Fibroblast of skin of left biceps (primary cell): ENCODE results near the gene SCGB3A1.

Experiments
- DNase-seq, 2 experiments: peaks; one replicate each; pipeline ENCODE4 v3.0.0-alpha.2; 2013; ENCODE audit warnings: low read depth in 2 of 2

The SCGB3A1 gene, protein sequence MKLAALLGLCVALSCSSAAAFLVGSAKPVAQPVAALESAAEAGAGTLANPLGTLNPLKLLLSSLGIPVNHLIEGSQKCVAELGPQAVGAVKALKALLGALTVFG

DNA sequence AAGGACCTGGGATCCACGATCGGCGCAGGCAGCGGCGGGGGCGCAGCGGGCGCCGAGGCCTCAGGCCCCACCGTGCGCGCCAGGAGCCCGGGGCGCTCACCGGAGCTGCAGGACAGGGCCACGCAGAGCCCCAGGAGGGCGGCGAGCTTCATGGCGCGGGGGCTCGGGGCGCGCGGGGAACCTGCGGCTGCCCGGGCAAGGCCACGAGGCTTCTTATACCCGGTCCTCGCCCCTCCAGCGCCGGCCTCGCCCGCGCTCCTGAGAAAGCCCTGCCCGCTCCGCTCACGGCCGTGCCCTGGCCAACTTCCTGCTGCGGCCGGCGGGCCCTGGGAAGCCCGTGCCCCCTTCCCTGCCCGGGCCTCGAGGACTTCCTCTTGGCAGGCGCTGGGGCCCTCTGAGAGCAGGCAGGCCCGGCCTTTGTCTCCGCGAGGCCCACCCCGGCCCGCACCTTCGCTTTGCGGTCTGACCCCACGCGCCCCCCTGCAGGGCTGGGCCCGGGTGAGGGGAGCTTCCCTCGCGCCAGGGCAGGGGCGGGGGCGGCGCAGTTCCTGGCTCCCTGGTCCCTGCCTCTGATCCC, at the start of gene SCGB3A1:
TSS of gene SCGB3A1 (minus strand) at position 189 of the 577 bp plus-strand sequence. CDS start at position 152, 37 bp downstream.
- DNase-seq = no peak

GRCh38 chr5:180640611-180640860, 49.2 kb upstream of the SCGB3A1 start:
- DNase-seq = no peak

DNA sequence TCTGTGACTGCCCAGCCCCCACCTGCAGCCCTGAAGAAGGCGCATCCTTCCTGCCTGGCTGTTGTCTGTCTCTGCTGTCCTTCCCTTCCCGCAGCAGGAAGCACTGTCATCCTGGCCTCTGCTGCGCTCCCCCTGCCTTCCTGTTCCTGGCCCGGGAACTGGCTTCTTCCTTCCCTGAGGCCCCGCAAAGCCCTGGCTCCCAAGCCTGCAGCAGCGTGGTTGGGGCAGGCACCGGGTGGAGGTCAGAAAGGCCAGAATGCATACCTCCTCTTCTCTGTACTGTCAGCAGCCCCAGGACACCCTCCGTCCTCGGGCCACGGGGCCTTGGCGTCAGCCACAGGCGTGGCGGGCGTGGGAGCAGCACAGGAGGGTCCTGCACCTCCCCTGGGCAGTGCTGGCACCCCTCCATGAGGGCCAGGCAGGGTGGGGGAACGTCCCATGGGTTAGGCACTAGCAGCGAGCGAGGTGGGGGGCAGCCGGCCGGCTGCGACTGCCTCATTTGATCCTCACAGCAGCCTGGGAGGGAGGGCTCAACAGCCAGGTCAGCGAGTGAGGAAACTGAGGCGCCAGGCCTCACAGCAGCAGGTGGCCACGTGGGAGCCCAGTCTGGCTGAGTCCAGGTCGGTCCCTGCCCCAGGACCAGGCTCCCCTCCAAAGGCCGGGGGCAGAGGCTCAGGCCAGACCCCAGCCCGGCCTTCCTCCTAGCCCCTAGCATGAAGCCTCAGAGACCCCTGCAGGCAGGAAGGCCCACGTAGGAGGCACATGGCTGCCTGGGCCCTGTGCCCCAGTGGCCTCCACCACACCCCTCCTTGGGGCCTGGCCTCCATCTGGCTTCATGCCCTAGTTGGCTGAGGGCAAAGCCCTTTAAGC, 48.7 kb upstream of the SCGB3A1 start:
- DNase-seq = no peak

DNA sequence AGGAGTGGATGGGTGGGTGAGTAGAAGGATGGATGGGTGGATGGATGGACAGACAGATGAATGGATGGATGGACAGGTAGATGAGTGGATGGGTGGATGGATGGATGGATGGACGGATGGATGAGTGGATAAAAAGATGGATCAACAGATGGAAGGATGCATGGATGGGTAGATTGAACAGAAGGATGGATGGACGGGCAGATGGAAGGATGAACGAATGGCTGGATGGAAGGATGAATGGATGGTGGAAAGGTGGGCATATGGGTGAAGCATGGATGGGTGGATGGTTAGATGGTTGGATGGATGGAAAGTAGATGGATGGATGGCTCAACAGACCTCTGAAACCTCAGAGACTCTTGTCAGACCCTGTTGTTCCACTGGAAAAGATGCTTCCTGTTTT, 48.0 kb upstream of the SCGB3A1 start:
- no peak for DNase-seq

GRCh38 chr5:180637962-180638680, 46.8 kb upstream of the SCGB3A1 start:
- no peak for DNase-seq

DNA sequence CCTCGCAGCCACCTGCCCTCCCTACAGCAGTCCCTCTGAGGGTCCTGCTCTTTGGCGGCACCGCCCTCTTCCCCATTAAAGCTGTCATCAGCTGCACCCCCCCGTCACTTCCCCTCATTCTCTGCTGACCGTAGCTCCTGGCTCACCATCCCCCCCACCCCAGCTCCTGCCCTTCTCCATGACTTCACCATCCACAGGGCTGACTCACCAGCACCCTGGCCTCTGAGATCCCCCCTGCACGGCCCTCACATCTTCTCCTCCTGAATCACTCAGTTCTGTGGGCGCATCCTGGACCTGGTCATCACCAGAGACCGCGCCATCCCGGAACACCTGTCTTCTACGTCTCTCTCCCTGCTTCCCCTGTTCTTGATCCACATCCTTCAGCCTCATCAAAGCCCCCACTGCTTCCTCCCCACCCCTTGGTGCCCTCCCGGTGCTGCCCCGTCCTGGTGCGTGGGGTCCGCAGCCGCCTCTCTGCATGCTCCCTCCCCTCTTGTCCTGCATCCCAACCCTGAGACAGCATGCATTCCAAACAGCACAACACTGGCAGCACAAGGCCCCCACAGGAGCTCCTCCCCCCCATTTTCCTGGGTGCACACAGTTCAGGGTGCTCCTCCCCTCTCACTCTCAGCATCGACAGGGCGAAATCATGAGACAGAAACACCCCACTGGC, 45.2 kb upstream of the SCGB3A1 start:
- DNase-seq = no peak

- DNase-seq = no peak
Observed at GRCh38 chr5:180636016-180636402, 44.7 kb upstream of the SCGB3A1 start.

- no peak for DNase-seq
Observed at GRCh38 chr5:180633283-180634177, 42.2 kb upstream of the SCGB3A1 start.

GRCh38 chr5:180632768-180633167, 41.5 kb upstream of the SCGB3A1 start:
- no peak for DNase-seq

- no peak for DNase-seq
Observed at GRCh38 chr5:180631549-180632383, 40.5 kb upstream of the SCGB3A1 start.

GRCh38 chr5:180630426-180630825, 39.1 kb upstream of the SCGB3A1 start:
- no peak for DNase-seq

DNA sequence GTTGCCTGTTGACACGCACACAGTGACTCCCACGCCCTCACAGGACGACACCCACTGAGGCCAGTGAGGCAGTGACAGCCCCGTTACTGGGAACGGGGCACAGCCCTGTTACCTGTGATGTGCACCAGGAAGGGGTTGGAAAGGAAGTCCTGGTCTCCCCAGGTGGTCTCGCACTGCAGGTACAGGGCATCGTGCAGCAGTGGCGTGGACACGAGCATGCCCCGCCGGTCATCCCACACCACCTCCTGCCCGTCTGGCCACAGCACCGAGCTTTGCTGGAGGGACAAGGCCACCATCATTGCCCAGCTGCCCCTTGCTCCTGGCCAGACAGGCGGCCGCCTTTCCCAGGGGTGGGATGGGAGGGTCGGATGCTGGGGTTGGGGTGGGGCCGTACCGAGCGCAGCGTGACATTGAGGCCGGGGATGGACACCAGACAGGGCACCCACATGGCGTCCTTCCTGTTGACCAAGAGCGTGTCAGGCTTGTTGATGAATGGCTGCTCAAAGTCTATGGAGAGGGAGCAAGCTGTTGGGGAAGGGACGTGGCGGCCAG, 38.6 kb upstream of the SCGB3A1 start:
- DNase-seq = no peak

- DNase-seq = no peak
Observed at GRCh38 chr5:180628827-180629750, 37.8 kb upstream of the SCGB3A1 start.

DNA sequence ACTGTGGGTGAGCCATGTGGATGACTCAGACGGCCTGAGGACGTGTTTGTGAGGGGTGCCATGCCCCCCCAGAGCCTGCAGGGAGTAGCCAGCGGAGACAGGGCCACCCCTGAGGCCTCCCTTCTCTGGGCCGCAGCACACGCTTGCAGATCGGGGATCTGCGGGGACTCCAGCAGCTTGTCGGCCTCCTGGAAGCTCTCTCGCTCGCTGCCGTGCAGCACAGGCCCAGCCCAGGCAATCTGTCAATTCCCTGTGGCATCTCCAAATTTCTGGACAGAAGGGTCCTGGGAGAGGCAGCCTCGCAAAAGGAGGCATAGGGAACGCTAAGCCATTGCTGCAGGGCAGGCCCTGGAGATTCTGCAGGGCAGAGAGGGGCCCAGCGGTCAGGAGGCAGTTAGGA, 36.9 kb upstream of the SCGB3A1 start:
- no peak for DNase-seq

DNA sequence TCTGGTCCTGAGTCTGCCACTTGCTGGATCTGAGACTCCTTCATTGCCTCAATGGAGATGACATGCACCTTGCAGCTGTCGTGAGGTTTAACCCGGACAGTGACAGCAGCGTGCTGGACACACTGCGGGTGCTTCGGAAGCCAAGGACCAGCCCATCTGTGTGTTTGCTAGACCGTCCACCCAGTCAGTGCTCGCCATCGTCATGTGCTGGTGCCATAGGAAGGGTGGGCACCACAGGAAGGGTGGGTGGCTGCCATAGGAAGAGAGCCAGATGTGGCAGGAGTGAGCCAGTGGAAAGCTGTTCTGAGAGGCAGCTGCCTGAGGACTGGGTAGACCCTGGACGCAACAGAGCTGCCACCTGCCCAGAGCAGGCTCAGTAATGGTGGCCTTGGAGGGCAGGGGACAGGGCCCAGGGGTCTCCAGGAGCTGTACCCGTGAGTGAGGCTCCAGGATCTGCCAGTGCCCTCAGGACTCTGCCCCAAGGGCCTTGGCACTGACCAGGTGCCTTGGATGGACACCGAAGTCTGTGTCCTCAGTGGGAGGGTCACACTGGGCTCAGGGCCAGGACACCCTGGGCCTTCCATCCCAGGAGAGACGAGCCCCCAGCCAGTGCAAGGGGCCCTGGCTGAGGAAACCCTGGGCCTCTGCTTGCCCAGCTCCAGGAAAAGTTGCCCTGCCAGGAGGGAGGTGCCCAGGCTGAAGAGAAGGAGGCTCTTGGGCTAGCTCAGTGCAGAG, 36.3 kb upstream of the SCGB3A1 start:
- no peak for DNase-seq

GRCh38 chr5:180626661-180627385, 35.5 kb upstream of the SCGB3A1 start:
- no peak for DNase-seq
